Left kidney (tissue), 8 donors: ENCODE measurements around the gene LPP. TPM values are rescaled to one million over a fixed set of nuclear protein-coding genes. Genes with fewer than 3 reads are reported as not detected.
"Not testable (repeated sequence)": the region's sequence is repeated elsewhere in the genome, so short reads cannot be mapped to it uniquely, and the experiment has no call there.

Experiments used
- DNase-seq: peaks from one replicate; pipeline ENCODE4 v3.0.0-alpha.2; 2013
- long read RNA-seq, 8 donors: transcript quantifications; one replicate each; lab custom pipeline, GENCODE V29; 2026
- polyA plus RNA-seq: library from polyadenylated mRNA; unstranded; fragments of 120-200 nt; gene quantifications from one replicate; pipeline ENCODE4 v1.2.1, GENCODE V29; 2013; ENCODE audit not compliant: insufficient read length

LPP gene
- 32.9 TPM for polyA plus RNA-seq
- long read RNA-seq, donor 1, partial matches to known transcripts, result 17 of 17 reads
- long read RNA-seq, donor 1, other reads (novel, unspliced or antisense), result 0 of 17 reads
- long read RNA-seq, donor 2, result 0 reads
- long read RNA-seq, donor 3, result 0 reads
- long read RNA-seq, donor 4, result 0 reads
- long read RNA-seq, donor 5, result 0 reads
- long read RNA-seq, donor 6, result 0 reads
- long read RNA-seq, donor 7, result 0 reads
- long read RNA-seq, donor 8, result 0 reads

GRCh38 chr3:188154014-188154808 is at the start of gene LPP:
TSS of gene LPP (plus strand) at chr3:188154157. CDS start at chr3:188406121, 251,964 bp downstream.
- peak; percentile 66 for DNase-seq

GRCh38 chr3:188106006-188106405 is 48.0 kb upstream of the LPP start:
- no peak for DNase-seq

GRCh38 chr3:188106454-188106853 is 47.5 kb upstream of the LPP start:
- DNase-seq, result no peak

- DNase-seq, result peak; percentile 11
Observed at GRCh38 chr3:188106887-188107830, 46.8 kb upstream of the LPP start.

- DNase-seq, result no peak
Observed at GRCh38 chr3:188108703-188109412, 45.1 kb upstream of the LPP start.

GRCh38 chr3:188111002-188111584 is 42.9 kb upstream of the LPP start:
- DNase-seq, result no peak

- no peak for DNase-seq
Observed at GRCh38 chr3:188113756-188114155, 40.2 kb upstream of the LPP start.

- no peak for DNase-seq
Observed at GRCh38 chr3:188119846-188120245, 34.1 kb upstream of the LPP start.

GRCh38 chr3:188122571-188123169 is 31.3 kb upstream of the LPP start:
- no peak for DNase-seq

GRCh38 chr3:188123170-188123905 is 30.6 kb upstream of the LPP start:
- no peak for DNase-seq

GRCh38 chr3:188124184-188124583 is 29.8 kb upstream of the LPP start:
- DNase-seq, result no peak

GRCh38 chr3:188125076-188125475 is 28.9 kb upstream of the LPP start:
- DNase-seq, result no peak

GRCh38 chr3:188126276-188126675 is 27.7 kb upstream of the LPP start:
- no peak for DNase-seq

GRCh38 chr3:188126934-188127333 is 27.0 kb upstream of the LPP start:
- DNase-seq, result peak; percentile 12

GRCh38 chr3:188128905-188129304 is 25.1 kb upstream of the LPP start:
- DNase-seq, result no peak

GRCh38 chr3:188131023-188131422 is 22.9 kb upstream of the LPP start:
- not testable (repeated sequence) for DNase-seq

- DNase-seq, result no peak
Observed at GRCh38 chr3:188133219-188133618, 20.7 kb upstream of the LPP start.

- DNase-seq, result no peak
Observed at GRCh38 chr3:188133646-188134045, 20.3 kb upstream of the LPP start.

- no peak for DNase-seq
Observed at GRCh38 chr3:188134079-188134478, 19.9 kb upstream of the LPP start.

- DNase-seq, result no peak
Observed at GRCh38 chr3:188134856-188135255, 19.1 kb upstream of the LPP start.
